CD4-positive, alpha-beta T cell treated with Interleukin-6 for 4 hours (primary cell): ENCODE measurements around the gene ARMC9.
"Not testable (repeated sequence)": the region's sequence is repeated elsewhere in the genome, so short reads cannot be mapped to it uniquely, and the experiment has no call there.

Experiments
- DNase-seq: peaks from one replicate; pipeline ENCODE4 v3.0.0-alpha.2; 2020; ENCODE audit warnings: mixed read lengths

ARMC9 gene

GRCh38 chr2:231369580-231370428, 171.4 kb downstream of the ARMC9 start:
- DNase-seq: no peak

GRCh38 chr2:231370429-231370748, 172.0 kb downstream of the ARMC9 start:
- no peak for DNase-seq

GRCh38 chr2:231370749-231371429, 172.5 kb downstream of the ARMC9 start:
- no peak for DNase-seq

GRCh38 chr2:231371430-231372054, 173.1 kb downstream of the ARMC9 start:
- DNase-seq: no peak

GRCh38 chr2:231372326-231372725, 173.9 kb downstream of the ARMC9 start:
- no peak for DNase-seq

- no peak for DNase-seq
These were observed 174.8 kb downstream of the ARMC9 start for GRCh38 chr2:231373184-231373583.

GRCh38 chr2:231373786-231374349, 175.4 kb downstream of the ARMC9 start:
- DNase-seq: no peak

GRCh38 chr2:231374771-231375170, 176.3 kb downstream of the ARMC9 start:
- DNase-seq: no peak

GRCh38 chr2:231375994-231376615, 177.7 kb downstream of the ARMC9 start:
- DNase-seq: not testable (repeated sequence)

GRCh38 chr2:231376857-231377256, 178.4 kb downstream of the ARMC9 start:
- DNase-seq: no peak

- no peak for DNase-seq
These were observed 179.7 kb downstream of the ARMC9 start for GRCh38 chr2:231378026-231378722.

GRCh38 chr2:231379266-231380215, 181.1 kb downstream of the ARMC9 start:
- DNase-seq: no peak

- no peak for DNase-seq
These were observed 181.9 kb downstream of the ARMC9 start for GRCh38 chr2:231380307-231380706.

- no peak for DNase-seq
These were observed 182.8 kb downstream of the ARMC9 start for GRCh38 chr2:231380991-231381847.

GRCh38 chr2:231382116-231382515, 183.7 kb downstream of the ARMC9 start:
- DNase-seq: no peak

GRCh38 chr2:231383416-231384108, 185.1 kb downstream of the ARMC9 start:
- no peak for DNase-seq

GRCh38 chr2:231384109-231384435, 185.6 kb downstream of the ARMC9 start:
- no peak for DNase-seq

GRCh38 chr2:231384970-231385369, 186.5 kb downstream of the ARMC9 start:
- DNase-seq: no peak

- DNase-seq: no peak
These were observed 187.0 kb downstream of the ARMC9 start for GRCh38 chr2:231385429-231385828.

- no peak for DNase-seq
These were observed 188.0 kb downstream of the ARMC9 start for GRCh38 chr2:231386446-231386845.
